Neural cell (in vitro differentiated cells): ENCODE data around the gene CREBL2. TPM values are rescaled to one million over a fixed set of nuclear protein-coding genes. Genes with fewer than 3 reads are reported as not detected.
"Not testable (repeated sequence)": the region's sequence is repeated elsewhere in the genome, so short reads cannot be mapped to it uniquely, and the experiment has no call there.

Experiments used
- H2AFZ ChIP-seq: fragments of 200-600, 300-800 bp; sonication (generic), shearing (Covaris generic); 2 replicates; pipeline ENCODE4 v1.6.0; 2014; ENCODE audit warnings: low read depth, mild to moderate bottlenecking, antibody characterized with exemption, low read length, moderate library complexity
- H3F3A ChIP-seq: fragments of 200-600 bp; shearing (Covaris generic); 2 replicates; pipeline ENCODE4 v1.6.1; 2016; ENCODE audit warnings: mild to moderate bottlenecking, moderate library complexity, mixed read lengths, antibody characterized with exemption, low read length; ENCODE audit not compliant: insufficient read depth, poor library complexity, severe bottlenecking
- H3K27ac ChIP-seq: fragments of 200-600, 300-800 bp; sonication (generic), shearing (Covaris generic); 2 replicates; pipeline ENCODE4 v1.5.1; 2014; ENCODE audit warnings: mild to moderate bottlenecking, low read length, moderate library complexity
- H3K27me3 ChIP-seq: fragments of 300-800, 200-600 bp; sonication (generic), shearing (Covaris generic); 2 replicates; pipeline ENCODE4 v1.6.0; 2014; ENCODE audit warnings: mild to moderate bottlenecking, low read depth, low read length, moderate library complexity; ENCODE audit not compliant: insufficient read depth
- H3K36me3 ChIP-seq: fragments of 300-800, 200-600 bp; sonication (generic), shearing (Covaris generic); 2 replicates; pipeline ENCODE4 v1.5.1; 2014; ENCODE audit warnings: mild to moderate bottlenecking, antibody characterized with exemption, low read length, moderate library complexity; ENCODE audit not compliant: insufficient read depth
- H3K4me2 ChIP-seq: fragments of 300-800, 200-600 bp; sonication (generic), shearing (Covaris generic); 2 replicates; pipeline ENCODE4 v1.6.0; 2014; ENCODE audit warnings: mild to moderate bottlenecking, low read length
- H3K4me3 ChIP-seq: fragments of 300-800, 200-600 bp; sonication (generic), shearing (Covaris generic); 2 replicates; pipeline ENCODE4 v1.5.1; 2014; ENCODE audit warnings: mild to moderate bottlenecking, low read length, moderate library complexity
- H3K79me2 ChIP-seq: fragments of 200-600 bp; shearing (Covaris generic); replicated peaks from 2 replicates; pipeline ENCODE4 v1.6.0; 2014; ENCODE audit warnings: mild to moderate bottlenecking, low read length, moderate library complexity; ENCODE audit not compliant: insufficient read depth
- H3K9ac ChIP-seq: fragments of 300-800, 200-600 bp; sonication (generic), shearing (Covaris generic); 2 replicates; pipeline ENCODE4 v1.6.1; 2016; ENCODE audit warnings: mild to moderate bottlenecking, low read length, mixed read lengths
- H3K9me2 ChIP-seq: fragments of 200-600 bp; shearing (Covaris generic); 2 replicates; pipeline ENCODE4 v1.6.1; 2016; ENCODE audit warnings: mild to moderate bottlenecking, low read length, mixed read lengths; ENCODE audit not compliant: insufficient read depth
- H3K9me3 ChIP-seq: fragments of 200-600, 300-800 bp; sonication (generic), shearing (Covaris generic); 2 replicates; pipeline ENCODE4 v1.6.1; 2016; ENCODE audit warnings: mild to moderate bottlenecking, mixed run types, low read length, moderate library complexity, mixed read lengths
- H4K20me1 ChIP-seq: fragments of 200-600 bp; shearing (Covaris generic); 2 replicates; pipeline ENCODE4 v1.6.1; 2016; ENCODE audit warnings: mild to moderate bottlenecking, mixed run types; ENCODE audit not compliant: insufficient read depth
- EP300 ChIP-seq: fragments of 450-650 bp; conservative IDR thresholded peaks from 2 replicates; pipeline ENCODE4 v1.6.1; 2014; ENCODE audit warnings: antibody characterized with exemption, mild to moderate bottlenecking, moderate library complexity; ENCODE audit not compliant: poor library complexity, severe bottlenecking
- EZH2 ChIP-seq: fragments of 200-600, 300-800 bp; shearing (Covaris generic), sonication (generic); IDR thresholded peaks from 2 replicates; pipeline ENCODE4 v1.6.1; 2014; ENCODE audit warnings: antibody characterized with exemption, low read length, borderline replicate concordance, mild to moderate bottlenecking; ENCODE audit not compliant: insufficient read depth, poor library complexity, severe bottlenecking
- MXI1 ChIP-seq: fragments of 450-650 bp; conservative IDR thresholded peaks from 2 replicates; pipeline ENCODE4 v1.6.1; 2014; ENCODE audit warnings: antibody characterized with exemption, mild to moderate bottlenecking; ENCODE audit not compliant: poor library complexity, severe bottlenecking
- POLR2AphosphoS5 ChIP-seq: IDR thresholded peaks from 2 replicates; pipeline ENCODE4 v1.6.1; 2012
- RAD21 ChIP-seq: fragments of 450-650 bp; conservative IDR thresholded peaks from 2 replicates; pipeline ENCODE4 v1.6.1; 2014; ENCODE audit warnings: antibody characterized with exemption, mild to moderate bottlenecking, moderate library complexity
- SMC3 ChIP-seq: fragments of 450-650 bp; conservative IDR thresholded peaks from 2 replicates; pipeline ENCODE4 v1.6.1; 2014; ENCODE audit warnings: antibody characterized with exemption, mild to moderate bottlenecking, moderate library complexity; ENCODE audit not compliant: poor library complexity
- TAF1 ChIP-seq: IDR thresholded peaks from 2 replicates; pipeline ENCODE4 v1.6.1; 2012; ENCODE audit warnings: low read depth
- polyA plus RNA-seq: library from polyadenylated mRNA; depleted of rRNA; stranded (reverse); fragments of >200 nt; gene quantifications from 2 replicates; pipeline ENCODE4 v1.2.3, GENCODE V29; 2014
- TF ChIP-seq, protein P1 (sequence below): fragments of 450-650 bp; IDR thresholded peaks from 2 replicates; pipeline ENCODE4 v1.5.1; 2014; ENCODE audit warnings: antibody characterized with exemption, mild to moderate bottlenecking, moderate library complexity; ENCODE audit not compliant: poor library complexity, severe bottlenecking
- TF ChIP-seq, protein P2 (sequence below): IDR thresholded peaks from 2 replicates; pipeline ENCODE4 v1.6.1; 2012; ENCODE audit warnings: borderline replicate concordance

Gene CREBL2
- polyA plus RNA-seq, 1 donor from 2014 or later: 29.9 TPM

DNA sequence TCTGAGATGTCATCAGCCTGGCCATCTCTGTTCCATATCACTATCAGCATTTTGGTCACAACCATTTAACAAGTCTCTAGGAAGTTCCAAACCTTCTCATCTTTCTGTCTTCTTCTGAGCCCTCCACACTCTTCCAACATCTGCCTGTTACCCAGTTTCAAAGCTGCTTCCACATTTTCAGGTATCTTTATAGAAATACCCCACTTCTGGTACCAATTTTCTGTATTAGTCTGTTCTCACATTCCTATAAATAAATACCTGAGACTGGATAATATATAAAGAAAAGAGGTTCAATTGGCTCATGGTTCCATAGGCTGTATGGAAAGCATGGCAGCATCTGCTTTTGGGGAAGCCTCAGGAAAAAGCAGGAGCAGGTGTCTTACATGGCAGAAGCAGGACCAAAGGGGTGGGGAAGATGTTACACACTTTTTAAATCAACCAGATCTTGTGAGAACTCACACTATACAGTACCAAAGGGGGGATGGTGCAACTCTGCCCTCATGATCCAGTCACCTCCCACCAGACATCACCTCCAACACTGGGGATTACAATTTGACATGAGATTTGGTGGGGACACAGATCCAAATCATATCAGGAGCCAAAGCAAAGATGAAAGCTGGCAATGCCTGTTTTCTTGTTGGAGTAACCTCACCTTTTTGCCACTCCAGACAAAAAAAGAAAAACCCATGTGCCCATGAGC, 37.4 kb downstream of the CREBL2 start:
- H3K9me3 ChIP-seq: peaks cover 20% of the 10 kb centered on the region
- peaks cover 2% of the 10 kb centered on the region for H3K27me3 ChIP-seq
- no peak overlapping the region for H3K4me3 ChIP-seq
- peaks cover 13% of the 10 kb centered on the region for H3K36me3 ChIP-seq
- H3K9me2 ChIP-seq: no peaks in the 10 kb centered on the region
- TF ChIP-seq, protein P1, sequence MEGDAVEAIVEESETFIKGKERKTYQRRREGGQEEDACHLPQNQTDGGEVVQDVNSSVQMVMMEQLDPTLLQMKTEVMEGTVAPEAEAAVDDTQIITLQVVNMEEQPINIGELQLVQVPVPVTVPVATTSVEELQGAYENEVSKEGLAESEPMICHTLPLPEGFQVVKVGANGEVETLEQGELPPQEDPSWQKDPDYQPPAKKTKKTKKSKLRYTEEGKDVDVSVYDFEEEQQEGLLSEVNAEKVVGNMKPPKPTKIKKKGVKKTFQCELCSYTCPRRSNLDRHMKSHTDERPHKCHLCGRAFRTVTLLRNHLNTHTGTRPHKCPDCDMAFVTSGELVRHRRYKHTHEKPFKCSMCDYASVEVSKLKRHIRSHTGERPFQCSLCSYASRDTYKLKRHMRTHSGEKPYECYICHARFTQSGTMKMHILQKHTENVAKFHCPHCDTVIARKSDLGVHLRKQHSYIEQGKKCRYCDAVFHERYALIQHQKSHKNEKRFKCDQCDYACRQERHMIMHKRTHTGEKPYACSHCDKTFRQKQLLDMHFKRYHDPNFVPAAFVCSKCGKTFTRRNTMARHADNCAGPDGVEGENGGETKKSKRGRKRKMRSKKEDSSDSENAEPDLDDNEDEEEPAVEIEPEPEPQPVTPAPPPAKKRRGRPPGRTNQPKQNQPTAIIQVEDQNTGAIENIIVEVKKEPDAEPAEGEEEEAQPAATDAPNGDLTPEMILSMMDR: no peak
- no peak for TF ChIP-seq EP300
- TF ChIP-seq TAF1: no peak
- no peak for TF ChIP-seq EZH2
- TF ChIP-seq, protein P2, sequence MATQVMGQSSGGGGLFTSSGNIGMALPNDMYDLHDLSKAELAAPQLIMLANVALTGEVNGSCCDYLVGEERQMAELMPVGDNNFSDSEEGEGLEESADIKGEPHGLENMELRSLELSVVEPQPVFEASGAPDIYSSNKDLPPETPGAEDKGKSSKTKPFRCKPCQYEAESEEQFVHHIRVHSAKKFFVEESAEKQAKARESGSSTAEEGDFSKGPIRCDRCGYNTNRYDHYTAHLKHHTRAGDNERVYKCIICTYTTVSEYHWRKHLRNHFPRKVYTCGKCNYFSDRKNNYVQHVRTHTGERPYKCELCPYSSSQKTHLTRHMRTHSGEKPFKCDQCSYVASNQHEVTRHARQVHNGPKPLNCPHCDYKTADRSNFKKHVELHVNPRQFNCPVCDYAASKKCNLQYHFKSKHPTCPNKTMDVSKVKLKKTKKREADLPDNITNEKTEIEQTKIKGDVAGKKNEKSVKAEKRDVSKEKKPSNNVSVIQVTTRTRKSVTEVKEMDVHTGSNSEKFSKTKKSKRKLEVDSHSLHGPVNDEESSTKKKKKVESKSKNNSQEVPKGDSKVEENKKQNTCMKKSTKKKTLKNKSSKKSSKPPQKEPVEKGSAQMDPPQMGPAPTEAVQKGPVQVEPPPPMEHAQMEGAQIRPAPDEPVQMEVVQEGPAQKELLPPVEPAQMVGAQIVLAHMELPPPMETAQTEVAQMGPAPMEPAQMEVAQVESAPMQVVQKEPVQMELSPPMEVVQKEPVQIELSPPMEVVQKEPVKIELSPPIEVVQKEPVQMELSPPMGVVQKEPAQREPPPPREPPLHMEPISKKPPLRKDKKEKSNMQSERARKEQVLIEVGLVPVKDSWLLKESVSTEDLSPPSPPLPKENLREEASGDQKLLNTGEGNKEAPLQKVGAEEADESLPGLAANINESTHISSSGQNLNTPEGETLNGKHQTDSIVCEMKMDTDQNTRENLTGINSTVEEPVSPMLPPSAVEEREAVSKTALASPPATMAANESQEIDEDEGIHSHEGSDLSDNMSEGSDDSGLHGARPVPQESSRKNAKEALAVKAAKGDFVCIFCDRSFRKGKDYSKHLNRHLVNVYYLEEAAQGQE: no peak
- no peak for TF ChIP-seq MXI1
- TF ChIP-seq SMC3: no peak
- no peak overlapping the region for H3K4me2 ChIP-seq
- H4K20me1 ChIP-seq: no peaks in the 10 kb centered on the region
- H3F3A ChIP-seq: no peaks in the 10 kb centered on the region
- no peak overlapping the region for H3K9ac ChIP-seq
- H2AFZ ChIP-seq: no peak overlapping the region
- H3K27ac ChIP-seq: no peak overlapping the region
- H3K79me2 ChIP-seq: no peaks in the 10 kb centered on the region

DNA sequence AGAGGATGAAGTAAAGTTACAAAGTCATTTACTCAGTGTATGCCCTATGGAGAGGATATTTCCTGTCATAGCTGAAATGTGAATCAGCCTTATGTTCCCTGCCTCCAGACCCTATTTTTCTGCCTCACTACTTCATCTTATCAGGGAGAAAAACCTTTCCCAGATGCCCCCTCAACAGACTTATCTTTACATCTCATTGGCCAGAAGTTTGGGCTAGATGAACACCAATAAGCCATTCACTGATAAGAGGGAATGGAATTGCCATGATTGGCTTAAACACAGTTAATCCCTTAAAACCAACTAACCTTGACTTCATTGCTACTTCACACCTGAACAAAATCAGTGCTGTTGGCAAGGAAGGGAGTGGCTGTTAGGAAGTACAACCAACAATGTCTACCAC, 40.1 kb downstream of the CREBL2 start:
- Histone ChIP-seq H3F3A (no peaks in the 10 kb centered on the region), H2AFZ (no peak overlapping the region), H3K36me3 (peaks cover 5% of the 10 kb centered on the region), H3K79me2 (no peaks in the 10 kb centered on the region), H3K9me3 (peaks cover 20% of the 10 kb centered on the region), H3K9ac (no peak overlapping the region), H3K27me3 (peaks cover 2% of the 10 kb centered on the region), H3K9me2 (no peaks in the 10 kb centered on the region), H4K20me1 (no peaks in the 10 kb centered on the region), H3K4me3 (no peak overlapping the region), H3K27ac (no peak overlapping the region), H3K4me2 (no peak overlapping the region)
- TF ChIP-seq EZH2: no peak
- TF ChIP-seq, protein P2: no peak
- TF ChIP-seq POLR2AphosphoS5: no peak
- no peak for TF ChIP-seq RAD21
- TF ChIP-seq MXI1: no peak
- TF ChIP-seq EP300: no peak
- TF ChIP-seq, protein P1: no peak
- no peak for TF ChIP-seq TAF1
- TF ChIP-seq SMC3: no peak

DNA sequence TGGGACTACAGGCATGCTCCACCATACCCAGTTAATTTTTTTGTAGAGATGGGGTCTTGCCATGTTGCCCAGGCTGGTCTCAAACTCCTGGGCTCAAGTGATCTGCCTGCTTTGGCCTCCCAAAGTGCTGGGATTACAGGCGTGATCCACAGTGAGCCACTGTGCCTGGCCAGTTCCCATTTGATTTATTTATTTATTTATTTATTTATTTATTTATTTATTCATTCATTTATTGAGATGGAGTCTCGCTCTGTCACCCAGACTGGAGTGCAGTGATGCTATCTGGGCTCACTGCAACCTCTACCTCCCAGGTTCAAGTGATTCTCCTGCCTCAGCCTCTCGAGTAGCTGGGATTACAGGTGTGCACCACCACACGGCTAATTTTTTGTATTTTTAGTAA, 41.0 kb downstream of the CREBL2 start:
- H3F3A ChIP-seq, H3K27ac ChIP-seq, H3K4me3 ChIP-seq, H3K9me2 ChIP-seq, H3K27me3 ChIP-seq, H3K36me3 ChIP-seq, H2AFZ ChIP-seq, H3K9ac ChIP-seq, H4K20me1 ChIP-seq, H3K4me2 ChIP-seq, H3K79me2 ChIP-seq: not testable (repeated sequence)
- peaks cover 16% of the 10 kb centered on the region for H3K9me3 ChIP-seq
